Hypothalamus (tissue), 51 donors: ENCODE data around the gene NPAS3.

Source experiments
- DNase-seq, 51 donors: peaks; one replicate each; lab custom pipeline; 2025; lab: John Stamatoyannopoulos, UW

NPAS3 gene

DNA sequence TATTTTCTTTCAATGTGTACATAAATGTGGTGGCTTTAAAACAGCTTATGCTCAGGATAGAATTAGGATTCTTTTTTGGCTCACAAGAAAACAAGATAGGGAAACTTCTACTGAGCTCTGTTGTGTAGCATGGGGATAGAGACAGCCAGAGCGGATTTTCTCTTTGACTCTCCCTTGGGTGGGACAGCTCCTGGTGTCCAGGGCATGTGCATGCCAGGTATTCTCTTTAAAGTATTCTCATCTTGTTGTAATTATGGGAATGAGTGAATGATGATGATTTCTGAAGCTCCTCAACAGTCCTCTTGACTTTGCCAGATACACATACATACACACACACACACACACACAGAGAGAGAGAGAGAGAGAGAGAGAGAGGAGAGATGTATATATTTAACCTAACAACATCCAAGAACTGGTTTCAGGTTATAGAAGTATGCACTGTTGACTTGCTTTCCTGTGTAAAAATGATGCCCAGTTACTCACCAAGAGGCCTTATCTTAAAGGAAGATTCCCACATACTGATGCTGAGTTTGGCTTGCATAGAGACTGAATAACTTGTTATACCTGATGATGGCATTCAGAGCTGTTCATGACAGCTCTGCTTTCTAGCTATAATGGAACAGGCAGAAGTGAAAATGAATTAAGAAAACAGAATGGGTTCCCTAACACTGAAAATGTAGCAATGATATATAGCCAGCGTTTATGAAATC lies 624.7 kb downstream of the NPAS3 start:
- DNase-seq = no peak

- DNase-seq = no peak
Observed at GRCh38 chr14:33563901-33564197, 625.2 kb downstream of the NPAS3 start.

DNA sequence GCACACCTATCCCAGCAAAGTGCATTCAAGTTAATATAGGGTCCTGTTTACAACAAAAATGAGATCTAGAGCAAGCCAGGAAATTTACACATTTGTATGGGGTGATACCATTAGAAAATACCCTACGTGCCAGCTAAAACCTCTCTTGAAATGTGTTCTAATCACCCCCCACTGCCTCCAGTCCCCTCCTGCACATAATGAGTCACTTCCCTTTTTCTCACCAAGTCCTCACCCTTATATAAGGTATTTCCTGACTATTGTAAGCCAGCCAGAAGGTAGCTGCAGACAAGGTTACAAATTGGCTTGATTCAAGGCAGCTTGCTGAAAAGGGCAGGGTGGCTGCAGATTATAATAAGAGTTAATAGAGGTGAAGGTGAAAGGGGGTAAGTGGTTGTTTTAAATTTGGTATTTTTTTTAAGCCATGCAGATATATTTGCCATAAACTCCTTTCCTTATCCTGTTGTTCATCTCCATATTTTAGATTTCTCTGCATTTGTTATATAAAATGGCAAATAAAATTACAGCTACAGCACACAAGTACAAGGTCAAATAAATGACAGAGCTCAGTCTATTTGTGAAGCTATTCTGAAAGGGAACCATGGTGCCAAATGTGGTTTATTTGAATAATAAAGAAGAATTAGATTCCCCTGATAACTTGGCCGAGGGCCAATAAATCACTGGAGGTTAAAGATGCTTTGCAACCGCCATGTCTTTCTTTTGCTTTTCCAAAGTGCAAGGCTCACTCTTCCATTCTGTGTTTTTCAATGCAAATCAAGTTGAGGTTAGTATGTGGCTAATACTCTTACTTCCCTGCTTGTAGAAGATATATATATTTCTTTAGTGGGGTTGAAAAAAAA lies 626.3 kb downstream of the NPAS3 start:
- no peak for DNase-seq

GRCh38 chr14:33566082-33566481 lies 627.4 kb downstream of the NPAS3 start:
- no peak for DNase-seq

GRCh38 chr14:33567023-33567728 lies 628.5 kb downstream of the NPAS3 start:
- no peak for DNase-seq

GRCh38 chr14:33567731-33568130 lies 629.1 kb downstream of the NPAS3 start:
- no peak for DNase-seq

GRCh38 chr14:33568935-33569579 lies 630.4 kb downstream of the NPAS3 start:
- DNase-seq = peak in 1 of 51 donors; percentile 10

- peak in 2 of 51 donors; percentile 4 to 41 for DNase-seq
Observed at GRCh38 chr14:33569821-33570687, 631.4 kb downstream of the NPAS3 start.

DNA sequence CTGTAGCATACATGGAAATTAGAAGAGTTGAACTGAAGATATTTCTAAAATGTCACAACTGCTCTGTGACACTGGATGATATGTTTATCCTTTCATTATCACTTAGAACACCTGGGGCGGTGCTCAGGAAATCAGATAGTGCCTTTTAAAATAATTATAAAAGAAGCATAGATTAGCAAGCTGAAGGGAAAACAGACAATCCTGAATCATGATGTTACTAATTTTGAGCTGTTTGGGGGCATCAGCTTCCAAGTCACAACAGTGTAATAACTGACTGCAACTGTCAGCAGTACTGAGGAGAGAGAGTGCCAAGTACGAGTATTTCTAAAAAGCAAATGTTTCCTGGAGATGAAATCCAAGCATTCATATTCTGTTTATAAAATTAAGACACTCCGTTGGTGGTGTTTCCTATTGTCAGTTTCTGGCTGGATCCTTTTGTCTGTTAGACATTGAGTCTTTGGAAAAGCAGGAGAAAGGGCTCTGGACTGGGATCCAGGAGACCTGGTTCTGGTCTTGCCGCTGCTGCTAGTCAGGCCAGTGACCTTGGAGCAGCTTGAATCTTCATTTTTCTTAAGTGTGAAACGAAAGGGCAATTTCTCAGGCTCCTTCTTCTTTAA lies 632.1 kb downstream of the NPAS3 start:
- peak in 10 of 51 donors; percentile 9 to 39 (median 20) for DNase-seq

- no peak for DNase-seq
Observed at GRCh38 chr14:33573301-33573880, 634.7 kb downstream of the NPAS3 start.

GRCh38 chr14:33576014-33576413 lies 637.3 kb downstream of the NPAS3 start:
- no peak for DNase-seq

DNA sequence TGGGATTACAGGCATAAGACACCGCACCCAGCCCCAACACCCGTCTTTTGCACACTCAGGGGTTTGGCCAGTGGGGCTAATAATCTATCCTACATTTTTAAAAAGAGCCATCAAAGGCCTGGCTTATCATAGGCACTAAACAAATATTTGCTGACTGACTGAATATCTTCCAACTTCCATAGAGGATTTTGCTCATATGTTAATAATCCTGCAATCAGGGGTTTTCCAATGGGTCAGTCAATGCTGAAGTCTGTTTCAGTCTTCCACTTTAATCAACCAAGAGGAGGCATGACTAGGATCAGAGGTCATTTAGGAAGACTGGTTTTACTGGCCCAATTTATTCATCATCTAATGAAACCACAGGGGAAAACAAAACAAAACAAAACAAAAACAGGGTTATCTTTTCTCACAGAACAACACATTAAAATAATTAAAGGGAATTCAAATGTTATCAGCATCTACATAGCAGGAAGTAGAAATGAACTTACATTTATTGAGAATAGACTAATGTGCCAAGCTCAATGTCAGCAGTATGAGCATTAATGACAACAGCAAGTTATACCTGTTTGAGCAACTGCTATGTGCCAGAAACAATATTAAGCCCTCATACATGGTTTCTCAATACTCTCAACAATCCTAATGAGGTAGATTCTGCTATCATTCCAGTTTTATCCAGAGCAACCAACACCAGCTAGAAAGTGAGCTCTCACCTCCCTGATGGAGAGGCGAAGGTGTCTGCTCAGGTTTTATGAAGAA lies 640.0 kb downstream of the NPAS3 start:
- no peak for DNase-seq

DNA sequence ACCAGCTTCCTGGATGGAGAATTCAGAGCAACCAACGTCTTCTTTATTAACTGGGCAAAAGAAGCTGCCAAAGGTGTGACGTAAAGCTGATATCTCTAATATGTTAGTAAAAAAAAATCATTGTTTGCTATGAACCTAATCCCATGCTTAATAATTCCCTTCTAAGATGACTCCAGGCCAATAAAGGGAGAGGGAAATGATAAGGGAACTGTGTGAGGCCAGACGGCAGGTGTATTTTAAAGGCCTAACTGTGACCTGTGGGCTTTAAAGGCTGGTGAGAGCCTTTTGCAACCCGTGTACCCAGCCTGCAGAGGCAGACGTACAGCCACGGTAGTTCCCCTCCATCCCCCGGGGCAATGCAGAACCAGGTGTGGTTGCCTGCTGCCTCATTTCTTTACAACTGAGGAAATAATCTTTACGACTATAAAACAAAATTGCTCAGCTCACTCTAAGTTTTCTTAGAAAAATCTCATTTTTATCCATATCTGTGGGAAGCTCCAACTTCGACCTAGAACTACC lies 641.6 kb downstream of the NPAS3 start:
- DNase-seq = no peak

DNA sequence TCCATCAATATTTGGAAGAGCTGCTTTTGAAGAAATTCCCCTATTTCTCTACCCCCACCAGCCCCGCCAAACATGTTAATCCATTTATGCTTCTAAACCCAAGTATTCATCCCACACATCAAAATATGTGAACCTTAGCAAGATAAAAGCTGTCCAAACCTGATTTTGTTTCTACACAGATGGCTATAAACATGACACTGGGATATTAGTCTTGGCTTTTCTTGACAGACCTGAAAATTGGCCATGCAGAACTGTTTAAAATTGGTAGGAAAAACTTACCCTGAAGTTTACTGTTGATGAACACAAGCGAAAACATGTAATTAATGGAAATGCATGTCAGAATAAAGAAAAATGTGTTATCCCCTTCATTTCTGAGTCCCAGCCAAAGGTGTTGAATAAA lies 642.2 kb downstream of the NPAS3 start:
- no peak for DNase-seq

DNA sequence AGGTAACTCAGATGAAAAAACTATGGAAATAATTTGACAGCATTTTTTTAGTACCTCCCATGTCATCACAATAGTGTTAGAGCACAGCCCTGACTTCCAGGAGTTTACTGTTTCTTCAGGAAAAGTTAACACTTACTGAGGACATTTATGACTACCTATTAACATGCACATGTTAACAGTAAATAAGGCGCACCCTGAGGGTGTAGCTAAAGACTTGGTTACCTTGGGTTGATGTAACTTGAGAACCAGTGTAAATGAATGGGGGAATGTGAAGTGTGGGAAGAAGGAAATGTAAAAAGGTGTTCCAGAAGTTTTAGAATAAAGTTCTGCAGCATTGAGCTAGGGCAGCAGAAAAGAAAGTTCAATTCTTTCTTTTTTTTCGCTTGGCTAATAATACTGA lies 646.0 kb downstream of the NPAS3 start:
- DNase-seq = no peak

GRCh38 chr14:33586806-33587205 lies 648.1 kb downstream of the NPAS3 start:
- DNase-seq = peak in 6 of 51 donors; percentile 2 to 20 (median 11)

- no peak for DNase-seq
Observed at GRCh38 chr14:33587791-33588190, 649.1 kb downstream of the NPAS3 start.

- DNase-seq = no peak
Observed at GRCh38 chr14:33588771-33589170, 650.1 kb downstream of the NPAS3 start.
